MV-4-11 (cell line): Measurements from ENCODE around the gene MZB1.
A peak's percentile ranks its signal among the peaks of the same experiment; 100 is the strongest.

ENCODE experiments used
- DNase-seq: peaks from one replicate; lab custom pipeline; 2025; lab: John Stamatoyannopoulos, UW

The MZB1 gene

GRCh38 chr5:139389701-139390638 lies at the start of gene MZB1:
MZB1 (minus strand) TSS chr5:139389913; CDS start chr5:139389856, 57 bp downstream.
- DNase-seq: no peak

- DNase-seq: peak; percentile 81
Measured at GRCh38 chr5:139439013-139439903, 49.5 kb upstream of the MZB1 start, which contains the start of gene DNAJC18. DNAJC18 (minus strand) TSS chr5:139439525; CDS start chr5:139439445, 80 bp downstream.

GRCh38 chr5:139438707-139439012 lies 48.9 kb upstream of the MZB1 start:
- no peak for DNase-seq

GRCh38 chr5:139435676-139436075 lies 46.0 kb upstream of the MZB1 start:
- DNase-seq: no peak

GRCh38 chr5:139431706-139432105 lies 42.0 kb upstream of the MZB1 start:
- no peak for DNase-seq

- DNase-seq: no peak
Measured at GRCh38 chr5:139430015-139430414, 40.3 kb upstream of the MZB1 start.

- DNase-seq: no peak
Measured at GRCh38 chr5:139426203-139426885, 36.6 kb upstream of the MZB1 start.

GRCh38 chr5:139425497-139425896 lies 35.8 kb upstream of the MZB1 start:
- DNase-seq: no peak

GRCh38 chr5:139422307-139422893 lies 32.7 kb upstream of the MZB1 start:
- DNase-seq: peak; percentile 76

GRCh38 chr5:139419226-139420192 lies 29.8 kb upstream of the MZB1 start:
- no peak for DNase-seq

GRCh38 chr5:139418793-139419192 lies 29.1 kb upstream of the MZB1 start:
- DNase-seq: no peak

GRCh38 chr5:139417214-139417613 lies 27.5 kb upstream of the MZB1 start:
- DNase-seq: peak; percentile 72

GRCh38 chr5:139416651-139417050 lies 26.9 kb upstream of the MZB1 start:
- DNase-seq: peak; percentile 41

- no peak for DNase-seq
Measured at GRCh38 chr5:139415869-139416268, 26.2 kb upstream of the MZB1 start.

- DNase-seq: no peak
Measured at GRCh38 chr5:139415221-139415861, 25.6 kb upstream of the MZB1 start.

- DNase-seq: no peak
Measured at GRCh38 chr5:139414581-139415130, 24.9 kb upstream of the MZB1 start.

GRCh38 chr5:139413963-139414362 lies 24.2 kb upstream of the MZB1 start:
- no peak for DNase-seq

- no peak for DNase-seq
Measured at GRCh38 chr5:139413153-139413552, 23.4 kb upstream of the MZB1 start.

- no peak for DNase-seq
Measured at GRCh38 chr5:139410993-139411828, 21.5 kb upstream of the MZB1 start.
